ENCODE results near the gene PTPN11. TPM values are rescaled to one million over a fixed set of nuclear protein-coding genes. Genes with fewer than 3 reads are reported as not detected.
"Not testable (repeated sequence)": the region's sequence is repeated elsewhere in the genome, so short reads cannot be mapped to it uniquely, and the experiment has no call there.

PTPN11 gene
- polyA plus RNA-seq, 1 donor (not counting 4 experiments of a cell fraction or from before 2014, with no cell fraction given), result 95.3 TPM

DNA sequence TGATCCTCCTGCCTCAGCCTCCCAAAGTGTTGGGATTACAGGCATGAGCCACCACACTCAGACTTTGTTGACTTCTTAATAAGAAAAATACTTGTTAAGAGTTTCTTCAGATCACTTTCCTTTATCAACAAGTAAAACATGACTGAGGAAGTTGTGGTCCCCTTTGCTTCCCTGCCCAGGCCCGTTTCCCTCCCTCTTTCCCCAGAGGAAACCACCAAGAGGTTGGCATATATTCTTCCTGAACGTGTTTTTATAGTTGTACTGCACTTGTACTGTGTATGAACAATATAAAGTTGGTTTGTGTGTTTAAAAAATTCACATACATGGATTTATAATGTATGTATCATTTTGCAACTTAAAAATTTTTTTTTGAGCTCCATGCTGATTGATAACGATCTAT is 28.4 kb downstream of the PTPN11 start:
- Histone ChIP-seq H3K4me3 (ENCODE audit: control insufficient read depth in 2 of 3, extremely low read depth in 1 of 3, insufficient read depth in 2 of 3, low read depth in 1 of 3, low read length in 3 of 3) (no peak overlapping the region), H4K20me1 (ENCODE audit: control insufficient read depth, extremely low read depth, insufficient read depth, low read length) (no peaks in the 10 kb centered on the region), H3K4me2 (ENCODE audit: control insufficient read depth, extremely low read depth, insufficient read depth, low read depth, low read length) (no peak overlapping the region), H3K27ac (ENCODE audit: control insufficient read depth, insufficient read depth, low read length) (no peak overlapping the region), H3K4me1 (ENCODE audit: control insufficient read depth, extremely low read depth, insufficient read depth, low read length) (no peaks in the 10 kb centered on the region), H3K9ac (ENCODE audit: control insufficient read depth, extremely low read depth, insufficient read depth, low read length) (no peak overlapping the region), H3K79me2 (ENCODE audit: control insufficient read depth, insufficient read depth, low read length) (peaks cover 15% of the 10 kb centered on the region), H3K36me3 (ENCODE audit: control insufficient read depth in 2 of 2, extremely low read depth in 1 of 2, insufficient read depth in 2 of 2, low read length in 2 of 2) (peaks cover 3 to 11% of the 10 kb centered on the region in 2 experiments), H2AFZ (ENCODE audit: control insufficient read depth, low read length) (no peak overlapping the region), H3K9me1 (ENCODE audit: control insufficient read depth, extremely low read depth, insufficient read depth, low read length) (peaks cover 2% of the 10 kb centered on the region), H3K27me3 (ENCODE audit: control insufficient read depth, extremely low read depth, insufficient read depth, low read length) (no peaks in the 10 kb centered on the region), H3K9me3 (ENCODE audit: control insufficient read depth, low read depth, low read length) (no peaks in the 10 kb centered on the region)
- FAIRE-seq, result no peak
- no peak for DNase-seq (ENCODE audit: low read depth, low spot score)
- no peak for TF ChIP-seq EZH2 (IDR thresholded peaks at IDR 0.05; ENCODE audit: low read length)
- TF ChIP-seq, protein P1, sequence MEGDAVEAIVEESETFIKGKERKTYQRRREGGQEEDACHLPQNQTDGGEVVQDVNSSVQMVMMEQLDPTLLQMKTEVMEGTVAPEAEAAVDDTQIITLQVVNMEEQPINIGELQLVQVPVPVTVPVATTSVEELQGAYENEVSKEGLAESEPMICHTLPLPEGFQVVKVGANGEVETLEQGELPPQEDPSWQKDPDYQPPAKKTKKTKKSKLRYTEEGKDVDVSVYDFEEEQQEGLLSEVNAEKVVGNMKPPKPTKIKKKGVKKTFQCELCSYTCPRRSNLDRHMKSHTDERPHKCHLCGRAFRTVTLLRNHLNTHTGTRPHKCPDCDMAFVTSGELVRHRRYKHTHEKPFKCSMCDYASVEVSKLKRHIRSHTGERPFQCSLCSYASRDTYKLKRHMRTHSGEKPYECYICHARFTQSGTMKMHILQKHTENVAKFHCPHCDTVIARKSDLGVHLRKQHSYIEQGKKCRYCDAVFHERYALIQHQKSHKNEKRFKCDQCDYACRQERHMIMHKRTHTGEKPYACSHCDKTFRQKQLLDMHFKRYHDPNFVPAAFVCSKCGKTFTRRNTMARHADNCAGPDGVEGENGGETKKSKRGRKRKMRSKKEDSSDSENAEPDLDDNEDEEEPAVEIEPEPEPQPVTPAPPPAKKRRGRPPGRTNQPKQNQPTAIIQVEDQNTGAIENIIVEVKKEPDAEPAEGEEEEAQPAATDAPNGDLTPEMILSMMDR (optimal IDR thresholded peaks at IDR 0.05 in 1 of 3, IDR thresholded peaks at IDR 0.05 in 1 of 3, conservative IDR thresholded peaks at IDR 0.05 in 1 of 3; ENCODE audit: extremely low read depth in 1 of 3, insufficient read depth in 2 of 3, low read length in 3 of 3), result no peak
- dilution Hi-C loops (cut with MboI; ENCODE audit: extremely low pct_ligation_motif_present, low sequenced_read_pairs), result no loop called here

DNA sequence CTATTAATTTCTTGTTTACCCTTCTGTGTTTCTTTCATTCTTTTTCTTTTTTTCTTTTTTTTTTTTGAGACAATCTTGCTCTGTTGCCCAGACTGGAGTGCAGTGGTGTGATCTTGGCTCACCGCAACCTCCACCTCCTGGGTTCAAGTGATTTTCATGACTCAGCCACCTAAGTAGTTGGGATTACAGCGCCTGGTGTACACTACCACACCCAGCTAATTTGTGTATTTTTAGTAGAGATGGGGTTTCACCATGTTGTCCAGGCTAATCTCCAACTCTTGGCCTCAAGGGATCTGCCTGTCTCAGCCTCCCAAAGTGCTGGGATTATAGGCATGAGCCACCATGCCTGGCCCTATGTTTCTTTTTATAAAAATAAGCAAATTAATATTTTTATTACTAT is 29.4 kb downstream of the PTPN11 start:
- H3K4me2 ChIP-seq (ENCODE audit: control insufficient read depth, extremely low read depth, insufficient read depth, low read depth, low read length); H3K4me1 ChIP-seq (ENCODE audit: control insufficient read depth, extremely low read depth, insufficient read depth, low read length); H3K27ac ChIP-seq (ENCODE audit: control insufficient read depth, insufficient read depth, low read length); H3K9me1 ChIP-seq (ENCODE audit: control insufficient read depth, extremely low read depth, insufficient read depth, low read length); FAIRE-seq; H3K9ac ChIP-seq (ENCODE audit: control insufficient read depth, extremely low read depth, insufficient read depth, low read length); H4K20me1 ChIP-seq (ENCODE audit: control insufficient read depth, extremely low read depth, insufficient read depth, low read length); H3K79me2 ChIP-seq (ENCODE audit: control insufficient read depth, insufficient read depth, low read length); DNase-seq (ENCODE audit: low read depth, low spot score); H3K9me3 ChIP-seq (ENCODE audit: control insufficient read depth, low read depth, low read length); H2AFZ ChIP-seq (ENCODE audit: control insufficient read depth, low read length); dilution Hi-C loops (cut with MboI; ENCODE audit: extremely low pct_ligation_motif_present, low sequenced_read_pairs); H3K4me3 ChIP-seq (ENCODE audit: control insufficient read depth in 2 of 3, extremely low read depth in 1 of 3, insufficient read depth in 2 of 3, low read depth in 1 of 3, low read length in 3 of 3); H3K27me3 ChIP-seq (ENCODE audit: control insufficient read depth, extremely low read depth, insufficient read depth, low read length): not testable (repeated sequence)
- peaks cover 3 to 12% of the 10 kb centered on the region in 2 experiments for H3K36me3 ChIP-seq (ENCODE audit: control insufficient read depth in 2 of 2, extremely low read depth in 1 of 2, insufficient read depth in 2 of 2, low read length in 2 of 2)

DNA sequence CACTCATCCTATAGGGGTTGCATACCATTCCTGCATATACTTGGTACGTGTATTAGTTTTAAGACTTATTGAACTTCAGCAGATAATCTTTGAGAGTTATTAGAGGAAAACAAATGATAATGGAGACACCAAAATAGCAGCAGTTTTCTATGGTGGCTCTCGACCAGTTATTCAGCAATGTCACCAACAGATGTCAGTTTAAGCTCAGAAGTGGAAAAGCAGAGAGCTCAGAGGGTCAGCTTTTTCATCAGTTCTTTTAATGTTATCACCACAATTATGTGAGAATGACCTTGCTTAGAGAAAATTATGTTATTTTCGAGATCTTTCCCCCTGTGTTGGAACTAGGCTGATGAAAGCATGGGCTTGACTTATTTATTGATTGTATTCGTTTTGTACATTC is 32.0 kb downstream of the PTPN11 start:
- TF ChIP-seq, protein P1 (optimal IDR thresholded peaks at IDR 0.05 in 1 of 3, IDR thresholded peaks at IDR 0.05 in 1 of 3, conservative IDR thresholded peaks at IDR 0.05 in 1 of 3; ENCODE audit: extremely low read depth in 1 of 3, insufficient read depth in 2 of 3, low read length in 3 of 3), result no peak
- TF ChIP-seq EZH2 (IDR thresholded peaks at IDR 0.05; ENCODE audit: low read length), result no peak
- Histone ChIP-seq H3K79me2 (ENCODE audit: control insufficient read depth, insufficient read depth, low read length) (no peaks in the 10 kb centered on the region), H3K27ac (ENCODE audit: control insufficient read depth, insufficient read depth, low read length) (no peak overlapping the region), H3K4me3 (ENCODE audit: control insufficient read depth in 2 of 3, extremely low read depth in 1 of 3, insufficient read depth in 2 of 3, low read depth in 1 of 3, low read length in 3 of 3) (no peak overlapping the region), H3K27me3 (ENCODE audit: control insufficient read depth, extremely low read depth, insufficient read depth, low read length) (no peaks in the 10 kb centered on the region), H3K9me1 (ENCODE audit: control insufficient read depth, extremely low read depth, insufficient read depth, low read length) (peaks cover 2% of the 10 kb centered on the region), H3K9ac (ENCODE audit: control insufficient read depth, extremely low read depth, insufficient read depth, low read length) (no peak overlapping the region), H4K20me1 (ENCODE audit: control insufficient read depth, extremely low read depth, insufficient read depth, low read length) (no peaks in the 10 kb centered on the region), H3K4me2 (ENCODE audit: control insufficient read depth, extremely low read depth, insufficient read depth, low read depth, low read length) (no peak overlapping the region), H3K9me3 (ENCODE audit: control insufficient read depth, low read depth, low read length) (no peaks in the 10 kb centered on the region), H3K4me1 (ENCODE audit: control insufficient read depth, extremely low read depth, insufficient read depth, low read length) (no peaks in the 10 kb centered on the region), H3K36me3 (ENCODE audit: control insufficient read depth in 2 of 2, extremely low read depth in 1 of 2, insufficient read depth in 2 of 2, low read length in 2 of 2) (peaks cover 5 to 13% of the 10 kb centered on the region in 2 experiments), H2AFZ (ENCODE audit: control insufficient read depth, low read length) (no peak overlapping the region)
- FAIRE-seq (no peak), DNase-seq (ENCODE audit: low read depth, low spot score) (no peak)
- dilution Hi-C loops (cut with MboI; ENCODE audit: extremely low pct_ligation_motif_present, low sequenced_read_pairs), result no loop called here
